GM12891 (cell line): Measurements from ENCODE around the gene UNC5C.

Experiments used
- PAX5 ChIP-seq: IDR thresholded peaks from 2 replicates; pipeline ENCODE4 v1.6.1; 2011; ENCODE audit warnings: low read length, moderate library complexity, mild to moderate bottlenecking; ENCODE audit not compliant: insufficient read depth, severe bottlenecking
- POLR2A ChIP-seq: IDR thresholded peaks from 2 replicates; pipeline ENCODE4 v1.6.1; 2011; ENCODE audit warnings: low read depth, low read length, control low read depth
- POLR2AphosphoS5 ChIP-seq: IDR thresholded peaks from 2 replicates; pipeline ENCODE4 v1.6.1; 2011; ENCODE audit warnings: low read depth, low read length, control low read depth
- SPI1 ChIP-seq: IDR thresholded peaks from 2 replicates; pipeline ENCODE4 v1.6.1; 2011; ENCODE audit warnings: low read depth, low read length, control low read depth
- TAF1 ChIP-seq: IDR thresholded peaks from 2 replicates; pipeline ENCODE4 v1.6.1; 2011; ENCODE audit warnings: low read depth, low read length, control low read depth

DNA sequence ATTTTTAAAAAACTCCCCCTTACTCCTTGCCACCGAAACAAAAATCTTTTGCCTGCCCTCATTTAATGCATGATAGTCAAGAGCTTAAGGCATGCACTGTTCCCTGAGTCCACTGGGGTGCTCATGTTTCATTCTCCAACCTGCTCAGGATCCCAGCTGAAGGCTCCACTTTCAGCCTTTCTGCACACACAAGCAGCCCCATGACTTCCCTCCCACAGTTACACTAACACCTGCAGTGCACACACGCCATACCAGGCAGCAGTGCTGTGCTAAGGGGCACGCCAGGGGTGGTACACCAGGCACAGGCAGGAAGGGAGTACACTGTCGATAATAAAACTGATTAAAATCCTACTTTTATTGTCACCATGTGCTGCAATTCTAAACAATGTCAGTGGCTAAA, 405.8 kb downstream of the UNC5C start:
- TF ChIP-seq SPI1 (no peak), POLR2A (no peak), TAF1 (no peak), PAX5 (no peak), POLR2AphosphoS5 (no peak)
